ENCODE measurements around the gene PKHD1. TPM values are rescaled to one million over a fixed set of nuclear protein-coding genes. Genes with fewer than 3 reads are reported as not detected.
A peak's percentile ranks its signal among the peaks of the same experiment; 100 is the strongest.

Gene PKHD1
- polyA plus RNA-seq, 1 of the 3 experiments (the other 2 are of a cell fraction): not detected

GRCh38 chr6:51616243-51616642 is 471.2 kb downstream of the PKHD1 start:
- H3F3A ChIP-seq (replicated peaks; ENCODE audit: insufficient read depth): no peaks in the 10 kb centered on the region
- no peaks in the 10 kb centered on the region for H3K9me3 ChIP-seq
- H3K27me3 ChIP-seq (ENCODE audit: insufficient read depth): no peaks in the 10 kb centered on the region
- no peak overlapping the region for H3K9ac ChIP-seq
- no peaks in the 10 kb centered on the region for H3K9me2 ChIP-seq
- H3K79me2 ChIP-seq (ENCODE audit: insufficient read depth): no peaks in the 10 kb centered on the region; the same call in 1 of the 2 replicates
- H4K20me1 ChIP-seq (ENCODE audit: insufficient read depth): no peaks in the 10 kb centered on the region
- no peak for DNase-seq
- POLR2A ChIA-PET: no interaction called here
- H3K36me3 ChIP-seq (replicated peaks in 1 of 2; ENCODE audit: control insufficient read depth in 1 of 2, insufficient read depth in 2 of 2, low read length in 1 of 2): no peaks in the 10 kb centered on the region
- CTCF ChIA-PET: interaction anchor here (0.6 to 3.5 kb wide), 4 partner anchors 14 to 228 kb away, joined by 3 to 28 read pairs (median 4); no protein-coding TSS in a partner anchor
- H2AFZ ChIP-seq (ENCODE audit: low read depth): no peak overlapping the region
- WGBS (ENCODE audit: low lambda C conversion rate): 75% methylated on average over 1 of the region's 1 CpG
- no peak overlapping the region for H3K4me2 ChIP-seq
- TF ChIP-seq USF1 (IDR thresholded peaks at IDR 0.05; ENCODE audit: borderline replicate concordance, low read depth): no peak
- H3K27ac ChIP-seq (ENCODE audit: low read depth in 2 of 2, low read length in 1 of 2): no peak overlapping the region
- no peak overlapping the region for H3K4me3 ChIP-seq (ENCODE audit: low read depth in 2 of 2, low read length in 1 of 2)
- H3K4me1 ChIP-seq (ENCODE audit: control insufficient read depth in 1 of 2, insufficient read depth in 2 of 2, low read depth in 1 of 2, low read length in 1 of 2): no peaks in the 10 kb centered on the region; a peak in 1 of 4 replicates

- Histone ChIP-seq H3F3A (replicated peaks; ENCODE audit: insufficient read depth) (no peaks in the 10 kb centered on the region), H3K36me3 (replicated peaks in 1 of 2; ENCODE audit: control insufficient read depth in 1 of 2, insufficient read depth in 2 of 2, low read length in 1 of 2) (no peaks in the 10 kb centered on the region), H3K4me2 (no peak overlapping the region), H3K4me1 (ENCODE audit: control insufficient read depth in 1 of 2, insufficient read depth in 2 of 2, low read depth in 1 of 2, low read length in 1 of 2) (peaks cover 0 to 2% of the 10 kb centered on the region in 2 experiments; a peak in 1 of 4 replicates), H3K4me3 (ENCODE audit: low read depth in 2 of 2, low read length in 1 of 2) (no peak overlapping the region), H2AFZ (ENCODE audit: low read depth) (no peak overlapping the region), H3K27me3 (ENCODE audit: insufficient read depth) (no peaks in the 10 kb centered on the region), H4K20me1 (ENCODE audit: insufficient read depth) (no peaks in the 10 kb centered on the region), H3K9me3 (no peaks in the 10 kb centered on the region), H3K27ac (ENCODE audit: low read depth in 2 of 2, low read length in 1 of 2) (peak overlapping the region in 1 of 2 experiments; percentile 39; a peak in 1 of 4 replicates), H3K9me2 (no peaks in the 10 kb centered on the region), H3K79me2 (ENCODE audit: insufficient read depth) (no peaks in the 10 kb centered on the region; the same call in 1 of the 2 replicates), H3K9ac (no peak overlapping the region)
- TF ChIP-seq CTCF (IDR thresholded peaks at IDR 0.05): no peak
- no peak for TF ChIP-seq RXRA (IDR thresholded peaks at IDR 0.05; ENCODE audit: borderline replicate concordance, low read depth)
- TF ChIP-seq RCOR1 (IDR thresholded peaks at IDR 0.05; ENCODE audit: low read length): no peak
- TF ChIP-seq EP300 (IDR thresholded peaks at IDR 0.05; ENCODE audit: borderline replicate concordance in 1 of 2, low read depth in 1 of 2, low read length in 1 of 2): no peak
- TF ChIP-seq USF1 (IDR thresholded peaks at IDR 0.05; ENCODE audit: borderline replicate concordance, low read depth): no peak
- no peak for TF ChIP-seq SMC3 (IDR thresholded peaks at IDR 0.05; ENCODE audit: low read depth, low read length)
- no peak for TF ChIP-seq TAF1 (IDR thresholded peaks at IDR 0.05; ENCODE audit: borderline replicate concordance, low read depth, low read length)
- no peak for TF ChIP-seq PBX3 (IDR thresholded peaks at IDR 0.05)
- no peak for TF ChIP-seq JUND (IDR thresholded peaks at IDR 0.05)
- no peak for TF ChIP-seq FOXM1 (IDR thresholded peaks at IDR 0.05; ENCODE audit: low read depth)
- TF ChIP-seq RFX5 (IDR thresholded peaks at IDR 0.05; ENCODE audit: low read length): no peak
- TF ChIP-seq GABPA (IDR thresholded peaks at IDR 0.05; ENCODE audit: low read depth): no peak
- TF ChIP-seq TEAD4 (IDR thresholded peaks at IDR 0.05; ENCODE audit: borderline replicate concordance, insufficient read depth): no peak
- CTCF ChIA-PET: interaction anchor here (1.7 kb wide), 1 partner anchor 230 kb away, joined by 4 read pairs; no protein-coding TSS in a partner anchor
- DNase-seq: no peak
- POLR2A ChIA-PET: no interaction called here
These were observed 472.7 kb downstream of the PKHD1 start for GRCh38 chr6:51614725-51615124.

Measured in SK-N-SH (cell line).